GM12878 (cell line): ENCODE measurements around the gene RGS6. TPM values are rescaled to one million over a fixed set of nuclear protein-coding genes. Genes with fewer than 3 reads are reported as not detected.

Source experiments
- ATAC-seq: fragments of 200-7000 bp; cut with Tn5 transposase; 3 replicates; pipeline ENCODE4 v1.9.1; 2020; ENCODE audit warnings: mild to moderate bottlenecking, moderate library complexity
- BruUV-seq: library from RNA; stranded (reverse); fragments of 400-500 nt; replicated peaks from 2 replicates; lab custom pipeline; 2021; lab: Mats Ljungman, UMichigan
- CTCF ChIA-PET: fragments of 300-600 bp; sonication (Branson Sonifier 250); formaldehyde crosslinking; extraction: SDS; loops from one replicate; lab custom pipeline; 2021; ENCODE audit warnings: inconsistent platforms; lab: Yijun Ruan, JAX
- POLR2A ChIA-PET: fragments of 350-600 bp; formaldehyde crosslinking; extraction: SDS; loops from one replicate; lab custom pipeline; 2021; ENCODE audit warnings: inconsistent platforms; lab: Charles Lee
- RAD21 ChIA-PET: fragments of 300-600 bp; sonication (Branson Sonifier 250); formaldehyde crosslinking; loops from one replicate; lab custom pipeline; 2023; ENCODE audit warnings: antibody characterized with exemption; ENCODE audit not compliant: unreplicated experiment; lab: Charles Lee
- SMC1A ChIA-PET: fragments of 300-600 bp; sonication (Branson Sonifier 250); formaldehyde crosslinking; loops from one replicate; lab custom pipeline; 2023; ENCODE audit not compliant: unreplicated experiment, uncharacterized antibody; lab: Charles Lee
- DNase-seq: peaks from one replicate; pipeline ENCODE4 v3.0.0-alpha.2; 2011; ENCODE audit warnings: low read depth, low spot score
- FAIRE-seq: peaks from 3 replicates; lab custom pipeline; 2011; peaks lifted over from hg19 to GRCh38; lab: Jason Lieb, UNC
- H2AFZ ChIP-seq: 2 replicates; pipeline ENCODE4 v1.6.0; 2011; ENCODE audit warnings: low read depth, low read length, control low read depth; ENCODE audit not compliant: control insufficient read depth
- H3K27ac ChIP-seq: 2 replicates; pipeline ENCODE4 v1.5.1; 2011; ENCODE audit warnings: control low read depth; ENCODE audit not compliant: control insufficient read depth, insufficient read depth
- H3K27me3 ChIP-seq, 2 experiments: replicated peaks in 1 of 2; 2 replicates each; pipeline versions ENCODE4 v1.6.0 to v1.6.1; 2011; ENCODE audit warnings: low read length in 1 of 2; ENCODE audit not compliant: control insufficient read depth in 2 of 2, insufficient read depth in 2 of 2
- H3K36me3 ChIP-seq, 2 experiments: 2 replicates each; pipeline ENCODE4 v1.5.1; 2011; ENCODE audit warnings: low read length in 1 of 2; ENCODE audit not compliant: control insufficient read depth in 2 of 2, insufficient read depth in 2 of 2
- H3K4me1 ChIP-seq: 2 replicates; pipeline ENCODE4 v1.6.1; 2011; ENCODE audit warnings: mild to moderate bottlenecking, low read length, moderate library complexity, mixed read lengths; ENCODE audit not compliant: control insufficient read depth, insufficient read depth
- H3K4me2 ChIP-seq: 2 replicates; pipeline ENCODE4 v1.6.0; 2011; ENCODE audit warnings: control low read depth; ENCODE audit not compliant: control insufficient read depth, insufficient read depth
- H3K4me3 ChIP-seq: fragments of 200-600 bp; sonication (generic); 2 replicates; pipeline ENCODE4 v1.5.1; 2016
- H3K79me2 ChIP-seq: 2 replicates; pipeline ENCODE4 v1.6.0; 2011; ENCODE audit warnings: low read length; ENCODE audit not compliant: control insufficient read depth, insufficient read depth
- H3K9ac ChIP-seq: 2 replicates; pipeline ENCODE4 v1.8.0; 2011; ENCODE audit warnings: low read length, control low read depth, mixed read lengths; ENCODE audit not compliant: control insufficient read depth, insufficient read depth
- H3K9me3 ChIP-seq: replicated peaks from 3 replicates; pipeline ENCODE4 v1.5.1; 2011; ENCODE audit warnings: mild to moderate bottlenecking, low read length; ENCODE audit not compliant: control insufficient read depth, insufficient read depth
- H4K20me1 ChIP-seq: 2 replicates; pipeline ENCODE4 v1.6.0; 2011; ENCODE audit not compliant: control insufficient read depth, insufficient read depth
- BACH1 ChIP-seq: fragments of 450-650 bp; IDR thresholded peaks from 2 replicates; pipeline ENCODE4 v1.6.1; 2017; ENCODE audit warnings: mild to moderate bottlenecking, borderline replicate concordance
- CBX3 ChIP-seq: fragments of 200-600 bp; sonication (generic); IDR thresholded peaks from 2 replicates; pipeline ENCODE4 v1.6.1; 2016; ENCODE audit warnings: low read depth, borderline replicate concordance
- CREB1 ChIP-seq: IDR thresholded peaks from 2 replicates; pipeline ENCODE4 v1.6.1; 2012; ENCODE audit warnings: low read depth, mild to moderate bottlenecking, inconsistent platforms
- CREM ChIP-seq: IDR thresholded peaks from 2 replicates; pipeline ENCODE4 v1.6.1; 2014; ENCODE audit warnings: antibody characterized with exemption, low read depth
- GABPA ChIP-seq: IDR thresholded peaks from 2 replicates; pipeline ENCODE4 v1.6.1; 2014; ENCODE audit warnings: antibody characterized with exemption, low read depth, mild to moderate bottlenecking, inconsistent platforms
- NBN ChIP-seq: fragments of 450-650 bp; IDR thresholded peaks from 2 replicates; pipeline ENCODE4 v1.6.1; 2016
- RUNX3 ChIP-seq: IDR thresholded peaks from 2 replicates; pipeline ENCODE4 v1.6.1; 2012; ENCODE audit warnings: low read length, inconsistent platforms
- WGBS: methylation state at CpG from one replicate; pipeline ENCODE4 v1.1.6; 2016; ENCODE audit warnings: low lambda C conversion rate; ENCODE audit not compliant: insufficient replicate concordance, insufficient coverage; ENCODE audit errors: missing lambda C conversion rate; 5-methylcytosine and 5-hydroxymethylcytosine counted together
- in situ Hi-C: fragments of 300-500 bp; cut with MboI; formaldehyde crosslinking; loops from 9 replicates; pipeline ENCODE4 v1.14.3; 2018; ENCODE audit warnings: mixed read lengths
- intact Hi-C: fragments of 100-400 bp; cut with micrococcal nuclease; formaldehyde crosslinking; loops from one replicate; pipeline ENCODE4 v1.14.2; 2022; ENCODE audit not compliant: unreplicated experiment
- polyA plus RNA-seq, 11 experiments: library from polyadenylated mRNA; depleted of rRNA in 4 of 11; unstranded in 6 of 11; stranded (reverse) in 5 of 11; fragments of >200 nt; fragmentation: Nextera tagmentation in 4 of 11; fragmentation: Illumina TruSeq in 1 of 11; extraction: Ambion mirVana in 4 of 11; extraction: Trizol in 1 of 11; gene quantifications; 1 replicate in 1 of 11; 2 replicates in 10 of 11; pipeline versions ENCODE4 v1.2.1 to v1.2.3, GENCODE V29; 2011 to 2016; ENCODE audit warnings: inconsistent platforms in 2 of 11, missing spikeins in 2 of 11, low read depth in 1 of 11
- total RNA-seq, 4 experiments: library from RNA; depleted of rRNA in 3 of 4; stranded (reverse); fragments of >200 nt in 3 of 4; fragmentation: Illumina TruSeq in 1 of 4; extraction: Trizol in 1 of 4; gene quantifications; 2 replicates each; pipeline versions ENCODE4 v1.2.1 to v1.2.3, GENCODE V29; 2013 to 2021
- TF ChIP-seq, protein P1 (sequence below): fragments of 450-650 bp; formaldehyde crosslinking; IDR thresholded peaks from 2 replicates; pipeline ENCODE4 v1.4.0; 2020; ENCODE audit warnings: mild to moderate bottlenecking, moderate library complexity
- TF ChIP-seq, protein P2 (sequence below): fragments of 450-650 bp; IDR thresholded peaks from 2 replicates; pipeline ENCODE4 v1.6.1; 2017; ENCODE audit warnings: borderline replicate concordance
- TF ChIP-seq, protein P3 (sequence below): fragments of 450-650 bp; IDR thresholded peaks from 2 replicates; pipeline ENCODE4 v1.6.1; 2016; ENCODE audit warnings: mild to moderate bottlenecking

The RGS6 gene
- total and polyA plus RNA-seq, 10 of the 15 experiments (the other 5 are each of a cell fraction or from before 2014, with no cell fraction given): 3.9 to 18.1 (median 12.4) TPM

DNA sequence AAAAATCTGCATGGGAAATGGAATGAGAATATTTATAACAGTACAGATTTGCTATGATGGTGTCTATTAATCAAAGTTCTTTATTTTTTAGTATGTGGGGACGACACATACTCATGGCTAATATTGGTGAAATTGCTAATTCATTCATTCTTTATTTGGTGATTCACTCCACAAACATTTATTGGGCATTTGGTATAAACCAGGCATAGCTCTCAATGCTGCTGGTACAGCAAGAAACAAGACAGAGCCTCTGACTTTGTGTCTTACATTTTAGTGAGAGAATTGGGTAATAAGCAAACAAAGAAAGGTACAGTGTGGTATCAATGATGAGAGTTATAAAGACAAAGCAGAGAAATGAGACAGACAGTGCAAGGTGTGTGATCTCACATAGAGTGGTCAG, 129.5 kb downstream of the RGS6 start (continued):
- TF ChIP-seq, protein P1, sequence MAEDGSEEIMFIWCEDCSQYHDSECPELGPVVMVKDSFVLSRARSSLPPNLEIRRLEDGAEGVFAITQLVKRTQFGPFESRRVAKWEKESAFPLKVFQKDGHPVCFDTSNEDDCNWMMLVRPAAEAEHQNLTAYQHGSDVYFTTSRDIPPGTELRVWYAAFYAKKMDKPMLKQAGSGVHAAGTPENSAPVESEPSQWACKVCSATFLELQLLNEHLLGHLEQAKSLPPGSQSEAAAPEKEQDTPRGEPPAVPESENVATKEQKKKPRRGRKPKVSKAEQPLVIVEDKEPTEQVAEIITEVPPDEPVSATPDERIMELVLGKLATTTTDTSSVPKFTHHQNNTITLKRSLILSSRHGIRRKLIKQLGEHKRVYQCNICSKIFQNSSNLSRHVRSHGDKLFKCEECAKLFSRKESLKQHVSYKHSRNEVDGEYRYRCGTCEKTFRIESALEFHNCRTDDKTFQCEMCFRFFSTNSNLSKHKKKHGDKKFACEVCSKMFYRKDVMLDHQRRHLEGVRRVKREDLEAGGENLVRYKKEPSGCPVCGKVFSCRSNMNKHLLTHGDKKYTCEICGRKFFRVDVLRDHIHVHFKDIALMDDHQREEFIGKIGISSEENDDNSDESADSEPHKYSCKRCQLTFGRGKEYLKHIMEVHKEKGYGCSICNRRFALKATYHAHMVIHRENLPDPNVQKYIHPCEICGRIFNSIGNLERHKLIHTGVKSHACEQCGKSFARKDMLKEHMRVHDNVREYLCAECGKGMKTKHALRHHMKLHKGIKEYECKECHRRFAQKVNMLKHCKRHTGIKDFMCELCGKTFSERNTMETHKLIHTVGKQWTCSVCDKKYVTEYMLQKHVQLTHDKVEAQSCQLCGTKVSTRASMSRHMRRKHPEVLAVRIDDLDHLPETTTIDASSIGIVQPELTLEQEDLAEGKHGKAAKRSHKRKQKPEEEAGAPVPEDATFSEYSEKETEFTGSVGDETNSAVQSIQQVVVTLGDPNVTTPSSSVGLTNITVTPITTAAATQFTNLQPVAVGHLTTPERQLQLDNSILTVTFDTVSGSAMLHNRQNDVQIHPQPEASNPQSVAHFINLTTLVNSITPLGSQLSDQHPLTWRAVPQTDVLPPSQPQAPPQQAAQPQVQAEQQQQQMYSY (CRISPR knock-in tag): no peak
- TF ChIP-seq CREB1 (no peak), BACH1 (no peak), CBX3 (no peak)
- TF ChIP-seq, protein P2, sequence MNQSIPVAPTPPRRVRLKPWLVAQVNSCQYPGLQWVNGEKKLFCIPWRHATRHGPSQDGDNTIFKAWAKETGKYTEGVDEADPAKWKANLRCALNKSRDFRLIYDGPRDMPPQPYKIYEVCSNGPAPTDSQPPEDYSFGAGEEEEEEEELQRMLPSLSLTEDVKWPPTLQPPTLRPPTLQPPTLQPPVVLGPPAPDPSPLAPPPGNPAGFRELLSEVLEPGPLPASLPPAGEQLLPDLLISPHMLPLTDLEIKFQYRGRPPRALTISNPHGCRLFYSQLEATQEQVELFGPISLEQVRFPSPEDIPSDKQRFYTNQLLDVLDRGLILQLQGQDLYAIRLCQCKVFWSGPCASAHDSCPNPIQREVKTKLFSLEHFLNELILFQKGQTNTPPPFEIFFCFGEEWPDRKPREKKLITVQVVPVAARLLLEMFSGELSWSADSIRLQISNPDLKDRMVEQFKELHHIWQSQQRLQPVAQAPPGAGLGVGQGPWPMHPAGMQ: no peak
- TF ChIP-seq, all 136 proteins: peak for 0

DNA sequence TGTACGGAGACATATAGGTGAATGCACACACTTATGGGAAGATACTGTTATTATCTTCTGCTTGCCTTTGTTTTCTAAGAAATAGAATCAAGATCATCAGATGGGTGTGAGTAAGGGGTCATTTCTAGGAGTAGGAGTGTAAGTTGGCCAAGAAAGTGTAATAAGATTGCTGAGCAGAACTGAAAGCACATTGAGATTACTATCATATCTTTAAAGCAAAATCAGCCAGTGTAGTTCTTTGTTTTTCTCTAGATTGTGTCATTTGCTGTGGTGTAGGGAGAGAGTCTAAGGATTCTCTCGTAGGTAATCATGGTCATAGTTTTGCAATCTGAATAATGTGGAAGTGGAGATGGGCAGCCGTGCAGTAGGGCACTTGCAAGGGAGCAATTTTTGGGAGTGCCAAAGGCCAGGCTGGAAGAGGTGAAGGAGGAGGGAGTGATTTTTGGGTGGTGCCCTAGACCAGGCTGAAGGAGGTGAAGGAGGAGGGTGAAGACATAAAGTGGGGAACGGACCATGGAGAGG, 131.6 kb downstream of the RGS6 start:
- in situ Hi-C loops (no loop called here), intact Hi-C loops (no loop called here)
- Histone ChIP-seq H3K9me3 (no peaks in the 10 kb centered on the region), H2AFZ (no peak overlapping the region), H3K4me3 (no peak overlapping the region), H3K27ac (no peak overlapping the region)
- no peak for FAIRE-seq
- DNase-seq: no peak
- no TSS peak for BruUV-seq
- ATAC-seq: peak; percentile 65
- TF ChIP-seq CREM (no peak), RUNX3 (peak; percentile 15; the same call in 1 of the 2 replicates), GABPA (no peak), NBN (peak; percentile 28; the same call in 1 of the 2 replicates)
- TF ChIP-seq, protein P3, sequence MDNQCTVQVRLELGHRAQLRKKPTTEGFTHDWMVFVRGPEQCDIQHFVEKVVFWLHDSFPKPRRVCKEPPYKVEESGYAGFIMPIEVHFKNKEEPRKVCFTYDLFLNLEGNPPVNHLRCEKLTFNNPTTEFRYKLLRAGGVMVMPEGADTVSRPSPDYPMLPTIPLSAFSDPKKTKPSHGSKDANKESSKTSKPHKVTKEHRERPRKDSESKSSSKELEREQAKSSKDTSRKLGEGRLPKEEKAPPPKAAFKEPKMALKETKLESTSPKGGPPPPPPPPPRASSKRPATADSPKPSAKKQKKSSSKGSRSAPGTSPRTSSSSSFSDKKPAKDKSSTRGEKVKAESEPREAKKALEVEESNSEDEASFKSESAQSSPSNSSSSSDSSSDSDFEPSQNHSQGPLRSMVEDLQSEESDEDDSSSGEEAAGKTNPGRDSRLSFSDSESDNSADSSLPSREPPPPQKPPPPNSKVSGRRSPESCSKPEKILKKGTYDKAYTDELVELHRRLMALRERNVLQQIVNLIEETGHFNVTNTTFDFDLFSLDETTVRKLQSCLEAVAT: 0 out of 2 replicates have a peak, but pooled peaks have one; percentile 10
- TF ChIP-seq, all 136 proteins: peak for 3
- 46% methylated on average over 4 of the region's 4 CpGs for WGBS
- ChIA-PET RAD21 (interaction anchor here (0.7 to 1.0 kb wide), 2 partner anchors 41 to 59 kb away, joined by 3 read pairs; no protein-coding TSS in a partner anchor), CTCF (interaction anchor here (0.7 to 1.2 kb wide), 5 partner anchors 8 to 338 kb away, joined by 3 to 6 read pairs (median 3); no protein-coding TSS in a partner anchor), SMC1A (interaction anchor here (0.9 to 2.0 kb wide), 8 partner anchors 8 to 130 kb away, joined by 3 to 10 read pairs (median 4); no protein-coding TSS in a partner anchor), POLR2A (no interaction called here)
- Histone ChIP-seq H3K27me3 (no peaks in the 10 kb centered on the region), H3K36me3 (no peaks in the 10 kb centered on the region), H3K4me1 (no peaks in the 10 kb centered on the region), H3K79me2 (no peaks in the 10 kb centered on the region), H3K9ac (no peak overlapping the region), H3K4me2 (no peak overlapping the region), H4K20me1 (no peaks in the 10 kb centered on the region)
